Mesenchymal stem cell (in vitro differentiated cells and primary cell): ENCODE data around the gene CH25H.
A peak's percentile ranks its signal among the peaks of the same experiment; 100 is the strongest.

Experiments used
- DNase-seq: peaks from one replicate; pipeline ENCODE4 v3.0.0-alpha.2; 2013
- H2AFZ ChIP-seq: one replicate; pipeline ENCODE4 v1.6.1; 2013; ENCODE audit warnings: low read depth, mild to moderate bottlenecking, control low read depth, inconsistent platforms, low read length, moderate library complexity
- H2AK5ac ChIP-seq: 2 replicates; pipeline ENCODE4 v1.6.1; 2013; ENCODE audit warnings: low read length, moderate library complexity, mild to moderate bottlenecking, inconsistent platforms; ENCODE audit not compliant: severe bottlenecking
- H2BK120ac ChIP-seq: one replicate; pipeline ENCODE4 v1.6.1; 2013; ENCODE audit warnings: low read depth, mild to moderate bottlenecking, inconsistent platforms, low read length, moderate library complexity
- H2BK12ac ChIP-seq, 2 experiments: one replicate each; pipeline ENCODE4 v1.6.1; 2013; ENCODE audit warnings: inconsistent platforms in 2 of 2, low read length in 2 of 2, mild to moderate bottlenecking in 2 of 2, moderate library complexity in 2 of 2, control low read depth in 1 of 2
- H2BK15ac ChIP-seq: one replicate; pipeline ENCODE4 v1.6.1; 2013; ENCODE audit warnings: mild to moderate bottlenecking, low read depth, inconsistent platforms; ENCODE audit not compliant: poor library complexity, severe bottlenecking
- H2BK5ac ChIP-seq: 2 replicates; pipeline ENCODE4 v1.6.1; 2013; ENCODE audit warnings: low read depth, mild to moderate bottlenecking, low read length, control low read depth, inconsistent platforms; ENCODE audit not compliant: poor library complexity, severe bottlenecking
- H3K14ac ChIP-seq, 2 experiments: one replicate each; pipeline ENCODE4 v1.6.1; 2013; ENCODE audit warnings: inconsistent platforms in 2 of 2, low read length in 2 of 2, control low read depth in 1 of 2, mild to moderate bottlenecking in 1 of 2, moderate library complexity in 1 of 2
- H3K18ac ChIP-seq, 2 experiments: one replicate each; pipeline ENCODE4 v1.6.1; 2013; ENCODE audit warnings: inconsistent platforms in 2 of 2, low read length in 2 of 2, control low read depth in 1 of 2, low read depth in 1 of 2, mild to moderate bottlenecking in 1 of 2
- H3K23ac ChIP-seq, 2 experiments: one replicate each; pipeline ENCODE4 v1.6.1; 2013; ENCODE audit warnings: inconsistent platforms in 2 of 2, low read length in 2 of 2, mild to moderate bottlenecking in 2 of 2, moderate library complexity in 2 of 2, control low read depth in 1 of 2
- H3K27ac ChIP-seq: 2 replicates; pipeline ENCODE4 v1.5.1; 2013; ENCODE audit warnings: mild to moderate bottlenecking, moderate library complexity, low read length, control low read depth, inconsistent platforms; ENCODE audit not compliant: poor library complexity, severe bottlenecking
- H3K27me3 ChIP-seq, 2 experiments: 2 replicates each; pipeline versions ENCODE4 v1.6.1 to v1.7.0; 2013; ENCODE audit warnings: low read length in 2 of 2, mild to moderate bottlenecking in 2 of 2, moderate library complexity in 2 of 2, control low read depth in 1 of 2, inconsistent platforms in 1 of 2; ENCODE audit not compliant: control insufficient read depth in 1 of 2, insufficient read depth in 1 of 2
- H3K36me3 ChIP-seq, 2 experiments: 2 replicates each; pipeline versions ENCODE4 v1.6.1 to v1.7.0; 2013; ENCODE audit warnings: low read length in 2 of 2, control low read depth in 1 of 2, inconsistent platforms in 1 of 2, low read depth in 1 of 2, mild to moderate bottlenecking in 1 of 2; ENCODE audit not compliant: insufficient read depth in 2 of 2, control insufficient read depth in 1 of 2
- H3K4ac ChIP-seq, 2 experiments: one replicate each; pipeline ENCODE4 v1.6.1; 2013; ENCODE audit warnings: inconsistent platforms in 2 of 2, low read length in 2 of 2, mild to moderate bottlenecking in 2 of 2, moderate library complexity in 2 of 2, control low read depth in 1 of 2, low read depth in 1 of 2
- H3K4me1 ChIP-seq: 2 replicates; pipeline ENCODE4 v1.6.1; 2013; ENCODE audit warnings: low read depth, low read length, control low read depth; ENCODE audit not compliant: control insufficient read depth, insufficient read depth
- H3K4me2 ChIP-seq: 2 replicates; pipeline ENCODE4 v1.6.1; 2013; ENCODE audit warnings: low read length, mild to moderate bottlenecking, inconsistent platforms; ENCODE audit not compliant: poor library complexity, severe bottlenecking
- H3K4me3 ChIP-seq, 2 experiments: 2 replicates each; pipeline versions ENCODE4 v1.5.1 to v1.7.0; 2013; ENCODE audit warnings: low read length in 2 of 2, mild to moderate bottlenecking in 2 of 2, control low read depth in 1 of 2, low read depth in 1 of 2; ENCODE audit not compliant: insufficient read depth in 1 of 2
- H3K79me1 ChIP-seq: replicated peaks from 2 replicates; pipeline ENCODE4 v1.6.1; 2013; ENCODE audit warnings: mild to moderate bottlenecking, control low read depth, low read length, inconsistent platforms; ENCODE audit not compliant: poor library complexity, severe bottlenecking
- H3K9ac ChIP-seq: 2 replicates; pipeline ENCODE4 v1.7.0; 2013; ENCODE audit warnings: mild to moderate bottlenecking, low read length, moderate library complexity
- H3K9me3 ChIP-seq: 2 replicates; pipeline ENCODE4 v1.7.0; 2013; ENCODE audit warnings: mild to moderate bottlenecking, low read length; ENCODE audit not compliant: control insufficient read depth
- H4K8ac ChIP-seq: one replicate; pipeline ENCODE4 v1.6.1; 2013; ENCODE audit warnings: inconsistent platforms, mild to moderate bottlenecking, low read length, moderate library complexity
- H4K91ac ChIP-seq: one replicate; pipeline ENCODE4 v1.6.1; 2013; ENCODE audit warnings: mild to moderate bottlenecking, low read length, inconsistent platforms
- WGBS: methylation state at CpG from one replicate; pipeline ENCODE4 v1.1.7; 2013; ENCODE audit warnings: mixed read lengths; 5-methylcytosine and 5-hydroxymethylcytosine counted together

The CH25H gene

GRCh38 chr10:89221919-89222318 is 14.8 kb upstream of the CH25H start:
- H2BK12ac ChIP-seq, result no peak overlapping the region
- H3K36me3 ChIP-seq, result peaks cover 3 to 65% of the 10 kb centered on the region in 2 experiments
- H3K9ac ChIP-seq, result peak overlapping the region; percentile 31
- no peak overlapping the region for H2AFZ ChIP-seq
- no peaks in the 10 kb centered on the region for H3K9me3 ChIP-seq
- no peaks in the 10 kb centered on the region for H3K79me1 ChIP-seq
- no peak overlapping the region for H3K27ac ChIP-seq
- H2AK5ac ChIP-seq, result no peak overlapping the region
- H4K91ac ChIP-seq, result no peak overlapping the region
- H2BK5ac ChIP-seq, result no peak overlapping the region
- DNase-seq, result no peak
- no peak overlapping the region for H3K4me3 ChIP-seq
- no peak overlapping the region for H3K14ac ChIP-seq
- H3K4ac ChIP-seq, result no peak overlapping the region
- H3K4me1 ChIP-seq, result no peaks in the 10 kb centered on the region
- no peak overlapping the region for H3K18ac ChIP-seq
- no peak overlapping the region for H2BK15ac ChIP-seq
- H4K8ac ChIP-seq, result no peak overlapping the region
- H3K27me3 ChIP-seq, result no peaks in the 10 kb centered on the region
- 95% methylated on average over 2 of the region's 2 CpGs for WGBS
- H2BK120ac ChIP-seq, result no peak overlapping the region
- no peak overlapping the region for H3K4me2 ChIP-seq
- H3K23ac ChIP-seq, result no peak overlapping the region

- no peak overlapping the region for H3K4ac ChIP-seq
- 97% methylated on average over 4 of the region's 4 CpGs for WGBS
- no peak overlapping the region for H3K18ac ChIP-seq
- no peak for DNase-seq
- H3K14ac ChIP-seq, result no peak overlapping the region
- no peak overlapping the region for H2AK5ac ChIP-seq
- H2BK15ac ChIP-seq, result no peak overlapping the region
- no peaks in the 10 kb centered on the region for H3K9me3 ChIP-seq
- H2BK120ac ChIP-seq, result no peak overlapping the region
- no peak overlapping the region for H2BK12ac ChIP-seq
- H2AFZ ChIP-seq, result no peak overlapping the region
- no peak overlapping the region for H3K23ac ChIP-seq
- no peak overlapping the region for H3K4me3 ChIP-seq
- no peak overlapping the region for H3K4me2 ChIP-seq
- H2BK5ac ChIP-seq, result no peak overlapping the region
- no peak overlapping the region for H4K91ac ChIP-seq
- peaks cover 3 to 62% of the 10 kb centered on the region in 2 experiments for H3K36me3 ChIP-seq
- H3K4me1 ChIP-seq, result no peaks in the 10 kb centered on the region
- H3K9ac ChIP-seq, result no peak overlapping the region
- H3K27ac ChIP-seq, result no peak overlapping the region
- H3K27me3 ChIP-seq, result no peaks in the 10 kb centered on the region
- no peaks in the 10 kb centered on the region for H3K79me1 ChIP-seq
- no peak overlapping the region for H4K8ac ChIP-seq
These were observed 12.5 kb upstream of the CH25H start for GRCh38 chr10:89219513-89220218.

- Histone ChIP-seq H2BK12ac (no peak overlapping the region), H2AK5ac (no peak overlapping the region), H3K4me3 (no peak overlapping the region), H3K27ac (no peak overlapping the region), H3K4ac (no peak overlapping the region), H3K36me3 (peaks cover 3 to 54% of the 10 kb centered on the region in 2 experiments), H2AFZ (no peak overlapping the region), H4K8ac (no peak overlapping the region), H3K4me1 (no peaks in the 10 kb centered on the region), H2BK15ac (no peak overlapping the region), H2BK120ac (no peak overlapping the region), H4K91ac (no peak overlapping the region), H3K9me3 (no peaks in the 10 kb centered on the region), H3K23ac (no peak overlapping the region), H3K14ac (no peak overlapping the region), H2BK5ac (no peak overlapping the region), H3K4me2 (no peak overlapping the region), H3K18ac (no peak overlapping the region), H3K27me3 (no peaks in the 10 kb centered on the region), H3K9ac (peak overlapping the region; percentile 47), H3K79me1 (no peaks in the 10 kb centered on the region)
- 38% methylated on average over 3 of the region's 6 CpGs for WGBS
- DNase-seq, result peak; percentile 72
These were observed 10.2 kb upstream of the CH25H start for GRCh38 chr10:89217057-89217990.

GRCh38 chr10:89216056-89216455 is 8.9 kb upstream of the CH25H start:
- Histone ChIP-seq H2BK120ac (no peak overlapping the region), H3K4me2 (no peak overlapping the region), H3K9me3 (no peaks in the 10 kb centered on the region), H3K4me3 (no peak overlapping the region), H3K9ac (peak overlapping the region; percentile 26), H3K23ac (no peak overlapping the region), H3K18ac (no peak overlapping the region), H3K79me1 (no peaks in the 10 kb centered on the region), H2AK5ac (no peak overlapping the region), H3K4ac (no peak overlapping the region), H3K14ac (no peak overlapping the region), H3K4me1 (no peaks in the 10 kb centered on the region), H3K36me3 (peaks cover 3 to 51% of the 10 kb centered on the region in 2 experiments), H2BK12ac (no peak overlapping the region), H4K91ac (no peak overlapping the region), H2AFZ (no peak overlapping the region), H3K27ac (no peak overlapping the region), H2BK5ac (no peak overlapping the region), H2BK15ac (no peak overlapping the region), H3K27me3 (no peaks in the 10 kb centered on the region), H4K8ac (no peak overlapping the region)
- no peak for DNase-seq
- WGBS, result no CpG with 5 or more reads among the region's 2 CpGs
